ENCODE measurements around the gene PROC.

PROC gene

DNA sequence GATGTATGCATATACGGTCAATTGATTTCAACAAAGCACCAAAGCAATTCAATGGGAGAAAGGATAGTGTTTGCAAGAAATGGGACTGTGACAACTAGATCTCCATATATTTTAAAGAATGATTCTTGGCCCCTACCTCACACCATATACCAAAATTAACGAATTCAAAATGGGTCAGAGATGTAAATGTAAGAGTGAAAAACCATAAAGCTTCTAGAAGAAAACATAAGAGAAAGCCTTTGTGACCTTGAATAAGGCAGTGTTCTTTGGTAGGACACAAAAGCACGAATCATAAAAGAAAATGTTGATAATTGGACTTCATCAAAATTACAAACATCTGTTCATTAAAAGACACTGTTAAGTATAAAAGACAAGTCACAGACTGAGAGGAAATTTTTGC lies 5.0 kb upstream of the PROC start:
- no peaks in the 10 kb centered on the region for H3K27me3 ChIP-seq

DNA sequence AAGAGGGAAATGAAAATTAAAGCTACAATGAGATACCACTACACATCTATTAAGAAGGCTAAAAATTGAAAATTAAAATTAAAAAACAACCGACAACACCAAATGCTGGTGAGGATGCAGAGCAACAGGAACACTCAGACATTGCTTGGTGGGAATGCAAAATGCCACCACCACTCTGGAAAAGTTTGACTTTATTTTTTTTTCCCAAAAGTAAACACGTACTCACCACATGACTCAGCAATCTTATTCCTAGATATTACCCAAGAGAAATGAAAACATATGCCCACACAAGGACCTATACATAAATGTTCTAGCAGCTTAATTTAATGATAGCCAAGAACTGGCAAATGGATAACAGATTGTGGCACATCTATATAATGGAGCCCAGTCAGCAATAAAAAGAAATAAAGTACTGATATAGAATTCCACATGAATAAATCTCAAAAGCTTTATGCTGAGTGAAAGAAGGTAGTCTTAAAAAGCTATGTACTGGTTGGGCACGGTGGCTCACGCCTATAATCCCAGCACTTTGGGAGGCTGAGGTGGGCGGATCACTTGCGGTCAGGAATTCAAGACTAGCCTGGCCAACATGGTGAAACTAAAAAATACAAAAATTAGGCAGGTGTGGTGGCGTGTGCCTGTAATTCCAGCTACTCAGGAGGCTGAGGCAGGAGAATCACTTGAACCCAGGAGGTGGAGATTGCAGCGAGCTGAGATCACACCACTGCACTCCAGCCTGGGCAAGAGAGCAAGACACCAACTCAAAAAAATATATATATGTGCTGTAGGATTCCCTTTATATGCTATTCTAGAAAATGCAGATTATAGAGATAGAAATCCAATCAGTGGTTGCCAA lies 4.2 kb upstream of the PROC start:
- peaks cover 65 to 66% of the 10 kb centered on the region in 2 experiments for H3K4me1 ChIP-seq (ENCODE audit: control insufficient read depth in 1 of 2, insufficient read depth in 1 of 2, low read depth in 1 of 2, low read length in 1 of 2)
- no peaks in the 10 kb centered on the region for H3K9me3 ChIP-seq
- H3K27me3 ChIP-seq: no peaks in the 10 kb centered on the region
- H3K4me3 ChIP-seq (ENCODE audit: low read depth in 1 of 2, low read length in 1 of 2): no peak overlapping the region
- no peaks in the 10 kb centered on the region for H3K36me3 ChIP-seq
- H3K27ac ChIP-seq: peak overlapping the region; percentile 93
- TF ChIP-seq, protein P1, sequence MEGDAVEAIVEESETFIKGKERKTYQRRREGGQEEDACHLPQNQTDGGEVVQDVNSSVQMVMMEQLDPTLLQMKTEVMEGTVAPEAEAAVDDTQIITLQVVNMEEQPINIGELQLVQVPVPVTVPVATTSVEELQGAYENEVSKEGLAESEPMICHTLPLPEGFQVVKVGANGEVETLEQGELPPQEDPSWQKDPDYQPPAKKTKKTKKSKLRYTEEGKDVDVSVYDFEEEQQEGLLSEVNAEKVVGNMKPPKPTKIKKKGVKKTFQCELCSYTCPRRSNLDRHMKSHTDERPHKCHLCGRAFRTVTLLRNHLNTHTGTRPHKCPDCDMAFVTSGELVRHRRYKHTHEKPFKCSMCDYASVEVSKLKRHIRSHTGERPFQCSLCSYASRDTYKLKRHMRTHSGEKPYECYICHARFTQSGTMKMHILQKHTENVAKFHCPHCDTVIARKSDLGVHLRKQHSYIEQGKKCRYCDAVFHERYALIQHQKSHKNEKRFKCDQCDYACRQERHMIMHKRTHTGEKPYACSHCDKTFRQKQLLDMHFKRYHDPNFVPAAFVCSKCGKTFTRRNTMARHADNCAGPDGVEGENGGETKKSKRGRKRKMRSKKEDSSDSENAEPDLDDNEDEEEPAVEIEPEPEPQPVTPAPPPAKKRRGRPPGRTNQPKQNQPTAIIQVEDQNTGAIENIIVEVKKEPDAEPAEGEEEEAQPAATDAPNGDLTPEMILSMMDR (IDR thresholded peaks at IDR 0.05): no peak

More for the DNA sequence above, 5.0 kb upstream of the PROC start:
- Histone ChIP-seq H3K4me1 (ENCODE audit: control insufficient read depth in 1 of 2, insufficient read depth in 1 of 2, low read depth in 1 of 2, low read length in 1 of 2) (peaks cover 73 to 74% of the 10 kb centered on the region in 2 experiments), H3K9me3 (no peaks in the 10 kb centered on the region), H3K4me3 (ENCODE audit: low read depth in 1 of 2, low read length in 1 of 2) (no peak overlapping the region), H3K36me3 (no peaks in the 10 kb centered on the region), H3K27ac (peak overlapping the region; percentile 93)
- TF ChIP-seq, protein P1 (IDR thresholded peaks at IDR 0.05): no peak

GRCh38 chr2:127414638-127415592 lies 3.3 kb upstream of the PROC start:
- Histone ChIP-seq H3K4me1 (ENCODE audit: control insufficient read depth in 1 of 2, insufficient read depth in 1 of 2, low read depth in 1 of 2, low read length in 1 of 2) (peaks cover 64 to 66% of the 10 kb centered on the region in 2 experiments), H3K27me3 (no peaks in the 10 kb centered on the region), H3K9me3 (no peaks in the 10 kb centered on the region), H3K27ac (peak overlapping the region; percentile 93), H3K4me3 (ENCODE audit: low read depth in 1 of 2, low read length in 1 of 2) (peak overlapping the region; percentile 72 to 84), H3K36me3 (no peaks in the 10 kb centered on the region)
- TF ChIP-seq, protein P1 (IDR thresholded peaks at IDR 0.05): no peak

DNA sequence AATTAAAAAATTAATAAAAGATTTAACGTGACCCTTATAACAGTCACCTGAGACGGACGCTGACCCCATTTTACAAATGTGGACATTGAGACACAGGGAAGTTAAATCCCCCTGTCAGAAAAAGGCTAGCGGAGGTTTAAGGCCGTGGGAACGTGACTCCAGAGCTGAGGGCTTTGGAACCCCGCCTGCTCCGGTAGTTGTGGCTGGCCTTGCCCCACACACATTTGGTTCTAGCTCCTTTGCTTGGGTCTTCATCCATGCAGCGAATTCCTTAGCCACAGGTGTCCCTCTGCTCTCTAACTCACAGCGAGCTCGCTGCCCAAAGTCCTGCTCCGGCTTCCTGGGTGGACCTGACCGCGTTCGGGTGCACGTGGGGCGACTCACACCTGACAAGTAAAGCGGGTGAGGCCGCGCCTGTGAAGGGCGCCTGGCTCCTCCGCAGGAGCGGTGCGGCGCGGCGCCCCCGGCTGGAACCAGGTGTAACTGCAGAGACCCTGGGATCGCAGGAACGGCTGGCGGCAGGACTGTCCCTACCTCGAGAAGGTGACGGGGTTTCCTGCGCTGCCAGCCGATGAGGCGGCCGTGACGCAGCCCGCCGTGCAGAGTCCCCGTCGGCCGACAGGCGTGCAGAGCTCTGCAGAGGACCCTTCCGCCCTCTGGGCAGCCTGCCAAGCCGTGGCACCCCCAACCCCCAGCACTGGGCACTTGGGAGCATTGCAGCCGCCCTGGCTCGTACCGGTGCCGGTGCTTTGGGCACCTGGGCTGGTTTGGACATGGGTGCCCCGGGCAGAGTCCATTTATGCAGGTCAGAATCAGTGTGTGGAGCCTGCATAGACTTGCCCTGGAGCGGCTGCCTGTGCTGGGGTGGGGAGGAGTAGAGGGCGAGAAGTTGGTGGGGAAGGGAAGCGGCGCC lies 2.4 kb upstream of the PROC start:
- no peaks in the 10 kb centered on the region for H3K36me3 ChIP-seq
- peak overlapping the region; percentile 72 to 84 for H3K4me3 ChIP-seq (ENCODE audit: low read depth in 1 of 2, low read length in 1 of 2)
- peak overlapping the region; percentile 93 for H3K27ac ChIP-seq
- H3K9me3 ChIP-seq: no peaks in the 10 kb centered on the region
- H3K4me1 ChIP-seq (ENCODE audit: control insufficient read depth in 1 of 2, insufficient read depth in 1 of 2, low read depth in 1 of 2, low read length in 1 of 2): peaks cover 61% of the 10 kb centered on the region in 2 experiments
- peaks cover 5% of the 10 kb centered on the region for H3K27me3 ChIP-seq
- TF ChIP-seq, protein P1 (IDR thresholded peaks at IDR 0.05): peak; percentile 94
